HG03025 (cell line): Measurements from ENCODE around the gene ATXN10.

Source experiments
- ATAC-seq: cut with Tn5 transposase; IDR thresholded peaks from one replicate; pipeline ENCODE4 v1.9.1; 2021; ENCODE audit warnings: mild to moderate bottlenecking, moderate library complexity; ENCODE audit not compliant: unreplicated experiment, low FRiP score

The ATXN10 gene

DNA sequence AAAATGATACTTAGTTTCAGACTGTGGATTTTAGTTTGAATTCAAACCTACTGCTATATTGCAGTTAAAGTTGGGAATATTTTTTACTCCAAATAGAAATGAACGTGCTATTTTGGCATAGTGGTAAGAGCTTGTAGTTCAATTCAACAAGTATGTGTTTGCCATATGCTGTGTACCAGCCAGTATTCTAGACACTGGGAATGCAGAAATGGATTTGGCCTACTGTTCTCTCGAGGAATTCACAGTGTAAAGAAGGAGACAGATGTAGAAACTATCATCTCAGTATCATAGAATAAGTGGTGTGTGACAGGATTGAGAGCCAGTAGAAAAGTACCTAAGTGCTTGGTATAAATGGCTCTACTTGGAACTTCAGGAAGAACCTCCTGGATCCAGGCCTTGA, 80.4 kb downstream of the ATXN10 start:
- ATAC-seq = no peak

DNA sequence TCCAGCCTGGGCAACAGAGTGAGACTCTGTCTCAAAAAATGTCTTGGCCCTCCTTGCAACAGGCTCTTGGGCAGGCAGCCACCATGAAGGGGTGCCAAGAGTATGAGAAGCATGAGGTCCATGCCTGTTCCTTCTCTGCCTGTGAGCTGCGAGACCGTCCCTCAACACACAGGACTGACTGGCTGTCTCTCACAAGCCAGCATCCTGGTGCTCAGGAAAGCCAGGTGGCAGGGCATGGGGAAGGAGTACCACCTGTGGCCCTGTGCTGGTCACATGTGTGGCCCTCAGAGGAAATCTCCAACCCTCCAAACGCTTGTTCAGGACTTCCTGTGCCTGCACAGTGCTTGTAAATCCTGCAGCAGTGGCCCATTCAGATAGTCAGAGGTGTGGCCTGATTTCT, 83.2 kb downstream of the ATXN10 start:
- ATAC-seq = no peak

DNA sequence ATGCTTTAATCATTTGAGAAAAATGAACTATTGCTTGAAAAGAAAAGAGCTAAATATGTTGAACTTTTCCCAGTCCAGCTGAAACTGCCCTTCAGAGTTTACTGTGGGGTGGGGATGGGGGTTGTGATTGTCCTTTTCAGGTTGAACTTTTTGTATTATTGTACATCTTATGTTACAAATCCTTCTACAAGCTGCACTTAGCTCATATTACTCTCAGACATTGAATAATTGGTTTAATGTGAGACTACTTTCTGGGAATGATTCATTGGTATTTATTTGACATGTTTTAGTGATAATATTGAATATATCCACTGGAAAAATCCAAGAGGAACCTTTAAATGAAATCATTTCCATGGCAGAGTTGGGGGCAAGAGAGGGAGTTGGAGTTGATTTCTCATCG, 84.9 kb downstream of the ATXN10 start:
- ATAC-seq = no peak

DNA sequence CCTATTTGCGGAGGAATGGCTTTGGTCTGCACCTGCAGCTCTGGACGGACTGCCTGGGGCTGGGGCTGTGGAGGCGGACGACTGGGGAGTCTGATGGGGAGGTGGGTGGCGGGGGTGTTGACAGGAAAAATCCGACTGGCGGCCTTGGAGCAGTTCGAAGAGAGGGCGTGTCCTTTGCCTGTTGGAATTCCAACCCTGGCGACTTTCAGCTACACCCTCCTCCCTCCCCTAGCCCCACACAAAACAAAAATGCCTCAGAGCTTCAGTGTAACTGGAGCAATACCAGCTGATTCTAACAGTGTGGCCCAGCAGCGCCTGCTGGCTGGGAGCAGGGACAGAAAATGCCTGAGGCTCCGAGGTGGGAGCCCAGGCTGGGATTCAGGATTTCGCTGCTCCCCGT, 85.4 kb downstream of the ATXN10 start:
- no peak for ATAC-seq

DNA sequence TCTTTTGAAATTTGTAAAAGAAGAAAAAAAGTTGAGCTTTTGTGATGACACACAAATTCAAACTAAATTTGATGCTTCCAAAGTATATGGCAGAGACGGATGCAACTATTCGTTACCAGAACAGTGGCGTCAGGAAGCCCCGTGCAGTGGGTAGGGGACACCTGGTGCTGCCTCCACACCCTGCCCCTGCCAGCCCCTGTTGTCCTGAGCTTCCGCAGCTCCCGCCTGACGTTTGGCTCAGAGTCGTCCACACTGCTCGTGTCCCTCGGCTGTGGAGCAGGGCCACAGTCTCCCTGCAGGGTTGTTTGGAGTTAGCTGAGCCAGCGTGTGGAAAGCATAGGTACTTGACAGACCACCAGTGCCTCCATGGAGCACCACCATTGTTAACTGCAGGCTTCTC, 86.3 kb downstream of the ATXN10 start:
- ATAC-seq = no peak

DNA sequence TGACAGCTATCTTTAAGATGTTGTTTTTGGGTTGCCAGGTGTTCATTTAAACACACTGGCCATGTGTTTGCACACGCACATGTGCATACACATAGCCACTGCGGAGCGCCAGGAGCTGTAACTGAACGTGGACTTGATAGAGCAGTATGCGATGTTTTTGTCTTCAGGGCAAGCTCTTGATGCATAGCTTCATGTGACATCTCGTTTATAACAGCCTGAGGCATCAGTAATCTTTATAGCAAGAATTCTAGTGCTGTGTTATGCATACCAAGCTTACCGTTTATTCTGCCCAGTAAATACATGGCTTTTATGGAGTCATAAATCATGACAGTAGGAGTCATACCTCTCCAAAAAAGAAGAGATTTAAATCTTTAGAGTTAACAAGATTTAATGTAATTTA, 87.0 kb downstream of the ATXN10 start:
- no peak for ATAC-seq

DNA sequence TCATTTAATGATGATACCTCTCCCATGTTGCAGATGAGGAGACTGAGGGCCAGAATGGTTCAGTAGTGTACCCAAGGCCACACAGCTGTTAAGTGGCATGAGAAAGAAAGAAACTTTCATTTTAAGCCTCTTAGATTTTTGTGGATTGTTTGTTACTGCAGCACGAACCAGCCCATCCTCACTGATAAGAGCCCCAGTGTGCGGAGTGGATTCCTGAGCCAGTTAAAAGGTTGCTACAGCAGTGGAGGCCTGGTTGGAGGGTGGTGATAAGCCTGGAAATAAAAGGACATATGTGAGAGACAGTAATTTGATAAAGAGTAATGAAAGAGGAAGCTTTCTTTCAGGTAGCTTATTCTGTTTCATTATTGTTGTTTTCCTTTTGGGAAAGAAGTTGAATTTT, 89.0 kb downstream of the ATXN10 start:
- ATAC-seq = no peak

DNA sequence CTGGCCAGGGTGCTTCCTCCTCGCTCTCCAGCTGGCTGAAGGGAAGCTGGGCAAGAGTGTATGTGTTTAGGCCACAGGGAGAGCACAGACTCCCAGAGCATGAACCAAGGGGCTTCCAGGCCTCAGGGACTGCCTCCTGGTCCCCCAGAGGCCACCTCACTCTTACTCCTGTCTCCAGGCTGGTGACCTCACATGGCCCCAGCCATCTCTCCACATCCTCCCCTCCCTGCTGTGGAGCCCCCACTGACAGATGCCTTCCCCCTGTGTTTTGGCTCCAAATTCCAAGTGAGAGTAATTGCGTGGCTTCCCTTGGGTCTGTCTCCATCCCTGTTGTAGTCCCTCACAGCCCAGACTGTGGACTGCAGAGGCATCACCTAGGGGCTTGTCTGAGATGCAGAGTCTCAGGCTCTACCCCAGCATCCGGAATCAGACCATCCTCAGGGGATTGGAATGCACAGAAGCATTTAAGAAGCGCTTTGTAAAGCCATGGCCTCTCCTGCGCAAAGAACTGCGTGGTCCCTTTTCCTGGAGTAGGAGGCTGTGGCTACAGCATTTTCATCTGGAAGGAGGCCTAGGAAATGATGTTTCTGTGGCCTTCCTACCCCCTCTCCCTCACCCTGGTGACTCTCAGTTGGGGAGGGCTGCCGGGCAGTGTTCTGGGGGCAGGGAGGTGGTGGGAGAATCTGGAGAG, 91.1 kb downstream of the ATXN10 start:
- ATAC-seq = no peak

DNA sequence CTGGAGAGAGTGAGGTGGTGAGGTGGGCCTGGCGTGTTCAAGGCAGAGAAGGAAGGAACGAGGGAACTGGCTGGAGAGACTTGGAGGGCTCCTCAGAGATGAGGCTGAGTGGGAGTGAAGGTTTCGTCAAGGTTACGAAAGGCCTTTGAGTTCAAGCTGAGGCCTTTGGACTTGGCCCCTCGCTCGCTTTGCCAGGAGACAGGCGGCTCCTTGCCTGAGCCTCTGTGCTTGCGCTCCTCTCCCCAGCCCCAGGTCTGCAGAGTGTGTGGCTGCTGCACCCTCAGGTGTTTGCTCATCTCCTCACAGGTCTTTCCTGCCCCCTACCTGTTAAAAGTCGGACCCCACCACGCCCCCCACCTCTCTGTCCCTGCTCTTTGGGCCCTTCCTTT, 91.6 kb downstream of the ATXN10 start:
- no peak for ATAC-seq

DNA sequence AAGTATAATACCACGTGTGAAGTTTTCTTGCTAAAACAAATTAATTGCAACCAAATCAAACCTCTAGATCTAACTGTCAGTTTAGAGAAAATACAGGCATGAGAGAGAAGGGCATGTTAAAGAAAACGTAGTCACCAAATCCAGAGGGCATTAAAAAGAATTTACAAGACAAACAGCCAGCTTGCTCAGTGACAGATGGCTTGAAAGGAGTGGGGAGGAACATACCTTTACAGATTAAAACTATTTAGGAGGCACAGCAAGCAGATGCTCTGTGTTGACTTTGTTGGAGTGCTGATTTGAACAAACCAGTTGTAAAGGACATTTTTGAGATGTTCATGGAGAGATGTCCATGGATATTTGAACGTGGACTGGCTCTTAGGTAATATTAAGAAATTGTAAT, 96.9 kb downstream of the ATXN10 start:
- ATAC-seq = no peak

DNA sequence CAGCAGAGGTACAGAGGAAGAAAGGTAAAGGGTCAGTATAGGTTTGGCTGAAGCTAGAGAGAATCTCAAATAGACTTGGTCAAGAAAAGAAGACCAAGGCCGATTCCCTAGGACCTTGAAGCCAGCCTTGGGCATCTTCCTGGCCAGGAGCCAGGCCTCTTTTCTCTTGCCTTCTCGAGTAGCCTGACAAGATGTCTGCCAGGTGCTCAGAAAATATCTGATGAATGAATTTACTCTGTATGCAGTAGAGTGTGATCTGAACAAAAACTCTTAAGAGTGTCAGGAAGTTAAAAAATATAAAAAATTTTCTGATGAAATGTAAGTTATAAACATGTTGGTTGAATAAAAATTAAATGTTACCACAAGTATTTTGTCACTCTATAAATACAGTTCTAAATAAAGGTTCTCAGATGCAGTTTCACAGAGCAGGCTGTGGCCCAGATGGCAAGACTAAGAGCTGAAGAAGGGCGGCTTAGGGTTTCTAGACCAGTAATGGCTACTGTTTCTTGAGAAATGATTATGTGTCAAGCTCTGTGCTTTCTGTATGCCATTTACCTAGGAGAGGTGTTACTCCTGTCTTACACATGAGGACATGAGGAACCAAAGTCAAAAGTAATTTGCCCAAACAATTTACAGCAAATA, 98.1 kb downstream of the ATXN10 start:
- no peak for ATAC-seq

DNA sequence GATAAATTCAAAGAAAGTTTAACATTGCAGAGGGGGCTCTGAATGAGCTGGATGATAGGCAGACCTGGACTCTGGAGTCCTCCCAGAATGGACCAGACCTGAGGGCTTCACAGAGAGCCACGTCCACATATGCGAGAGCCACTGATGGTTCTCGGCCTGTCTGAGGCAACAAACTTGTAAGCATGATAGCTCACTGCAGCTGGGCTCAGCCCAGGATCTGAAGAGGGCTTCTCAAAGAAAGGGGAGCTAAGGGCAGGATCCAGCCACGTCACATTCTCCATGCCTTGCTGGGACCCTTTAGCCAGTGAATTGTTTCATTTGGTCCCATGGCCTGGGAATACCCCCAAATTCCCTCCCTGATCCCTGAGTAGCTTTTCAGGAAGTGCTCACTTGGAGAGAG, 98.9 kb downstream of the ATXN10 start:
- ATAC-seq = no peak

DNA sequence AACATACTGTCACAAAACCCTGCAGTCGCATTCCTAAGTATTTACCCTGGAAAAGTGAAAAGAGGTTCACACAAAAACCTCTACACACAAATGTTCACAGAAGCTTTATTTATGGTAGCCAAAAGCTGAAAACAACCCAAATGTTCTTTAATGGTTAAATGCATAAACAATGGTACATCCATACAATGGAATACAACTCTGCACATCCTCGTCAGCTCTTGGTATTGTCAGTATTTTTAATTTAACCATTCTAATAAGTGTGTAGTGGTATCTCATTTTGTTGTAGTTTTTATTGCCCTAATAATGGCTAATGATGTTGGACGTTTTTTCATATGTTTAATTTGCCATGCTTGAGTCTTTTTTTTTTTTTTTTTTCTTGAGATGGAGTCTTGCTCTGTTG, 99.4 kb downstream of the ATXN10 start:
- ATAC-seq = no peak

DNA sequence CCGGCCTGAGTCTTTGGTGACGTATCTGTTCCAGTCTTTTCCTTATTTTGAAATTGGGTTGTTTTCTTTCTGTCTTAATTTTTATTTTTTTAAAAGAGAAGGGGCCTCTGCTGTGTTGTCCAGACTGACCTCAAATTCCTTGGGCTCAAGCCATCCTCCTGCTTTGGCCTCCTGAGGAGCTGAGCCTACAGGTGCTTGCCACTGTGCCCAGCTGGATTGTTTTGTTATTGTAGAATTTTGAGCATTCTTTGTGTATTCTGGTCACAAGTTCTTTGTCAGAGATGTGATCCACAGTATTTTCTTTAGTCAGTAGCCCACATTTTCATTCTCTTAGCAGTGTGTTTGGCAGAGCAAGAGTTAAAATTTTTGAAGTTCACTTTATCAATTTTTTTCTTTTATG, 100.1 kb downstream of the ATXN10 start:
- no peak for ATAC-seq

DNA sequence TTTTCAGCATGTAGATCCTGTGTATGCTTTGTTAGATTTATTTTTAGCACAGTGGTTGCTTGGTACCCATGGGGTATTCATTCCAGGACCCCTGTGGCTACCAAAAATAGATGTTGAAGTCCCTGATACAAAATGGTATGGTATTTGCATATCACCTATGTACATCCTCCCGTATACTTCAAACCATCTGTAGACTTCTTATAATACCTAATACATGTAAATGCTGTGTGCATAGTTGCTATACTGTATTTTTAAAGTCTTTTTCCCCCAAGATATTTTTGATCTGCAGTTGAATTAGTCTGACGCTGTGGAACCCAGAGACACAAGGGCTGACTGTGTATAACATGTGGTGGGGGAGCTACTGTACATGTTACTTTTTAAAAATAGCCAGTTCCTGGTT, 101.1 kb downstream of the ATXN10 start:
- ATAC-seq = no peak

DNA sequence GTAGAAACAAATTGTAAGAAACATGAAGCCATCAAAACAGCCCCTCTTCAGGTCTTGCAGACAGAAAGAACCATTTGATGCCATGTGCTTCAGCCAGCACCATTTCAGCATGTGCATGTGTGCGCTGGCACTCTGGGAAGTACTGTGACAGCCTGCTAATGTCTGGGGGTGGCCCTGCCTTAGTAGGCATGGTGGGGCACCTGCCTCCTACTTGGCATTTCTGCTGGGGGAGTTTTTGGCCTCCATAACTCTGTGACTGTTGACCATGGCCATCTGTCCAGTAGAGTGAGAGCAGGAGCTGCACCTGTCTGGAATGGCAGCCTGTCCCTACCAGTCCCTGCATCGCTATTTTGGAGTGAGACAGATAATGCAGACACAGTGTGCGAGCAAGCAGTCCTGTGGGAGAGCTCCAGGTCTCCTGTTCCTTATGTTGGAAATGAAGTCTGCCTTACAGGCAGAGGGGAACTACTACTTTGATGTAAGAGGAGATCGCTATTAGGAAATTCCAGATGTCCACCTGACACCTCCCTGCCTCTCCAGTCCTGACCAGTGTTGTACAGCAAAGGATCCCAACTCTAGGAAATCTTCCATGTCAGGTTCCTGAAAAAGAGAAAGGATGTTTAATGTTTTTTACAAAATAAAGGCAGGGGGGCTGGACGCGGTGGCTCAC, 102.5 kb downstream of the ATXN10 start:
- no peak for ATAC-seq

DNA sequence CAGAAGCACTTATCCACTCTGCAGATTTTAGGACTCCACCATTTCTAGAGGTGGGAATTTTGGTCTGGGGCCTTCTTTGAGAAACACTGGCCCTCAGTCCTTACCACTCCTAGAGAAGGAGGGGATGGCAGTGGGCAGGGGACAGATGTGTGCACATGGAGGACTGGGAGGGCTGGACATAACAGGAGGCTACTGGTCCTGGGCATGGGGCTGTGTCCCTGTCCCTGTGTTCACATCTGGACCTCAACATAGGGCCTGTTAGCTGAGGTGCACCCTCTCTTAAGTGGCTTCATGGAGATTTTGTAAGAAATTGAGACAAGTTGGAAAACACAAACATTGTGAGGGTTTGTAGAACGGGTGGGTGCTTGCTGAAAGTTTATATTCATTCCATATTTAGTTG, 103.4 kb downstream of the ATXN10 start:
- no peak for ATAC-seq

DNA sequence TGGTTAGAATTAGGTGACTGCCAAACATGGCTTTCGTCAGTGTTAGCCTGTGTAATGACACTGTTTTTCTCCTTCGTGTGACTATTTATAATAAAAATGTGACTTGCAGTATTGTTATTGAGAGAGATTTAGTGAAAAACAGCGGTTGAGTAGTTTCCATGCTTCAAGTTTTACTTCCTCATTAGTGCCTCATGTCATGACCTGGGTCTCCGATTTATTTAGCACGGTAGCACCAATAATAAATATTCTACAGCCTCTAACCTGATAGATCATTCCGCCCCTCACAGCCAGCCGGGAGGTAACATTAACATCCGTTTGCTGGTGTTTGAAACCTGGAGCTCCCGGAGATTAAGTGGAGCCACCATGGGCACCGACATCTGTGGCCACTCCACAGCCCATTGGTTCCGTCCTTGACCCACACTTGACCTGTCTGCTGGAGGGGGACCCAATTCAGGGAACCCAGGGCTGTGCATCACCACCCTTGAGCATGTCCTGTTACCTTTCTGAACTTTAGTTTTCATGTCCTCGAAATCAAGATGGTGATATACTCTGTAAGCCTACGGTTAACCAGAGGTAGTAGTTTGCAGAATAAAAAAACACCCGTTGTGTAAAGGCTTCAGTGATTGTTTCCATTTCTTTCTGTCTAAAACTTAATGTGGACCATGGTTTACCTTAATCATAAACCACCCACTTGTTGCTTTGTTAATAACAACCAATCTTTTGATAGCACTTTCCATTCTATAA, 104.1 kb downstream of the ATXN10 start:
- ATAC-seq = no peak

DNA sequence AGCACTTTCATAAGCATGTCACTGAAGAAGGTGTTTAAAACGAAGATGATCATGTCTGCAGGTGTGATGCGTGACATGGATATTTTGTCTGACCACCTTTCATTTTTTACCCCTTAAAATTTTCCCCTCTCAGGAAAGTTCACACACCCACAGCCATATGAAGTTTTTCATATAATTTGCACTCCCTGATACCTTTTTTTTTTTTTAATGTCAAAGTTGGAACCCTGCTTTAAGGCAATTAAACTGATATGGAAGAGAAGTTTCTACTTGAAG, 104.6 kb downstream of the ATXN10 start:
- no peak for ATAC-seq

DNA sequence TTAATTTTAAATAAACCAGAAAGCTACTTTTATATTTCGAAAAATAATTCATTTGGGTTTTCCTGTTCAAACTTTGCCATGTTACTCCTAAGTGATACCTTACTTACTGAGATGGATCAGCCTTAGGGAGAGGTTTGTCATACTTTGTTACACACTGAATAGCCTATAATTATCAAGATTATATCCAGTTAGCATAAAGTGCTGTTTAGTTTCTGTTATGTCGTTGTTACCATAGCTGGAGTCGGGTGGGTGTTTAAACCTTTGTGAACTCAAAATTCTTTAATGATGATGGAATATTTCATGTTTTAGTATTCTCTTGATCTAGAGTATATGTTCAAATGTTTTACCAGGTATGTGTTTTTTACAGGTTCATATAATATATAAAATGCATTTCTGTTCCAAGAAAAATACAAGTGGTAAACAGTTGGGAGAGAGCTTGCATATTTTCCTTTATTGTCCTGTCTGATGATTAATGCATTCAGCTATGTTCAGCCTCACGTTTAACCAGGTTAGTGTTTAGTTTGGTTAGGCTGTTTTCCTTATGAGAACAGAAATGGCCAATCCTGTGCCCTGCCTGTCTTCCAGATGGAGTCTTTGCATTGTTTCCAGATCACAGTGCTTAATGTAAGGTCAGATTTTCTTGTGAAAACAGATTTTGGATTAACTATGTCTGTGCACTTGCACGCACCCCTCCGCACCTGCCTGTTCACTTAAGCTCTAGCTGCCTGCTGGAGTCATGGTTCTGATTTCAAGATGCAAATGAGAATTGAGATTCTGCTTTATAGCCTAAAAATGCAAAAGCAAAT, 105.6 kb downstream of the ATXN10 start:
- ATAC-seq = no peak

DNA sequence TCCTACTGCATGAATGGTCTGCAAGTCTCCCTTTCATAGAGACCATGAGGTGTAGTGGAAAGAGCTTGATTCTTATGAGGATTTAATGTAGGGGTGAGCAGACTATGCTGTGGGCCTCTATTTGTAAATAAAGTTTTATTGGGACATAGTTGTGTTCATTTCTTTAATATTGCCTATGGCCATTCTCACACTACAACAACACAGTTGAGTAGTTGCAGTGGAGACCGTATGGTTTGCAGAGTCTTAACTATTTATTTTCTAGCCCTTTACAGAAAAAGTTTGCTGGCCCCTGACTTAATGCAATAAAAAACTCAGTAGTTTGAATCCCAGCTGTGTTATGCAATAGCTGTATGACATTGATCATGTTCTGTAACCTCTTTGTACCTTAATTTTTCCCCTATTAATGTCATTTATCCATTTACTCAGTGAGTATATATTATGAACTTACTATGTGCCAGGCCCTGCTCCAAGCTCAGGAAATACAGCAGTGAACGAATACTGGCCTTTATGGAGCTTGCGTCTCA, 106.3 kb downstream of the ATXN10 start:
- ATAC-seq = no peak
